Brain microvascular endothelial cell (primary cell): Measurements from ENCODE around the gene STK4.

Experiments used
- DNase-seq: peaks from one replicate; pipeline ENCODE4 v3.0.0-alpha.2; 2020
- H3K27ac ChIP-seq: fragments of 250-450 bp; sonication (Bioruptor Pico); 2 replicates; pipeline ENCODE4 v1.5.1; 2020; ENCODE audit warnings: mild to moderate bottlenecking, moderate library complexity
- H3K27me3 ChIP-seq: fragments of 250-450 bp; sonication (Bioruptor Pico); replicated peaks from 2 replicates; pipeline ENCODE4 v1.5.1; 2020; ENCODE audit warnings: mild to moderate bottlenecking
- H3K36me3 ChIP-seq: fragments of 250-450 bp; sonication (Bioruptor Pico); replicated peaks from 2 replicates; pipeline ENCODE4 v1.5.1; 2020; ENCODE audit warnings: mild to moderate bottlenecking
- H3K4me3 ChIP-seq: 2 replicates; pipeline ENCODE4 v1.5.1; 2011; ENCODE audit warnings: low read depth, mild to moderate bottlenecking, control low read depth, low read length, moderate library complexity
- in situ Hi-C: cut with HindIII; loops from 2 replicates; pipeline ENCODE4 v1.10.0; 2017; ENCODE audit warnings: low sequenced_read_pairs, low pct_ligation_motif_present
- TF ChIP-seq, protein P1 (sequence below): IDR thresholded peaks from 2 replicates; pipeline ENCODE4 v1.5.1; 2011; ENCODE audit warnings: low read depth, mild to moderate bottlenecking, moderate library complexity, low read length, control low read depth, inconsistent platforms; ENCODE audit errors: missing control alignments

STK4 gene

DNA sequence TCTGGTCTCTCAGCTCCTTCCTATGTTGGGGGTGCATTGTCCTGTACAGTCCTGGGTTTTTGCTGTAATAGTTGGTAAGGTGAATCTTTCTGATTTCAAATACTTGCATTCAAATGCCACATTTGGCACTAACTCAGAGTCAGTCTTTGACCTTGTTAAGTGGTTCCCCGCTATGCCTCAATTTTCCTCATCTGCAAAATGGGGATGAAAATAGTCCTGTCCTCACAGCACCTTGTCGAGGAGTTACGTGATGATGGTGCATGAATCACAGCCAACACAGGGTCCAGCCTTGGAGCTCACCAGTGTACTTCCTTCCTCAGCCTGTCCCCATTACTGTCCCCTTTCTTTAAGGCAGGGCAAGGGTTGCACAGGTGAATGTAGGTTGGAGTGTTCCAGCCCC is 147.6 kb downstream of the STK4 start:
- Histone ChIP-seq H3K4me3 (no peak overlapping the region), H3K36me3 (no peaks in the 10 kb centered on the region), H3K27ac (no peak overlapping the region), H3K27me3 (no peaks in the 10 kb centered on the region)
- DNase-seq, result no peak
- TF ChIP-seq, protein P1, sequence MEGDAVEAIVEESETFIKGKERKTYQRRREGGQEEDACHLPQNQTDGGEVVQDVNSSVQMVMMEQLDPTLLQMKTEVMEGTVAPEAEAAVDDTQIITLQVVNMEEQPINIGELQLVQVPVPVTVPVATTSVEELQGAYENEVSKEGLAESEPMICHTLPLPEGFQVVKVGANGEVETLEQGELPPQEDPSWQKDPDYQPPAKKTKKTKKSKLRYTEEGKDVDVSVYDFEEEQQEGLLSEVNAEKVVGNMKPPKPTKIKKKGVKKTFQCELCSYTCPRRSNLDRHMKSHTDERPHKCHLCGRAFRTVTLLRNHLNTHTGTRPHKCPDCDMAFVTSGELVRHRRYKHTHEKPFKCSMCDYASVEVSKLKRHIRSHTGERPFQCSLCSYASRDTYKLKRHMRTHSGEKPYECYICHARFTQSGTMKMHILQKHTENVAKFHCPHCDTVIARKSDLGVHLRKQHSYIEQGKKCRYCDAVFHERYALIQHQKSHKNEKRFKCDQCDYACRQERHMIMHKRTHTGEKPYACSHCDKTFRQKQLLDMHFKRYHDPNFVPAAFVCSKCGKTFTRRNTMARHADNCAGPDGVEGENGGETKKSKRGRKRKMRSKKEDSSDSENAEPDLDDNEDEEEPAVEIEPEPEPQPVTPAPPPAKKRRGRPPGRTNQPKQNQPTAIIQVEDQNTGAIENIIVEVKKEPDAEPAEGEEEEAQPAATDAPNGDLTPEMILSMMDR, result no peak
- in situ Hi-C loops, result no loop called here

DNA sequence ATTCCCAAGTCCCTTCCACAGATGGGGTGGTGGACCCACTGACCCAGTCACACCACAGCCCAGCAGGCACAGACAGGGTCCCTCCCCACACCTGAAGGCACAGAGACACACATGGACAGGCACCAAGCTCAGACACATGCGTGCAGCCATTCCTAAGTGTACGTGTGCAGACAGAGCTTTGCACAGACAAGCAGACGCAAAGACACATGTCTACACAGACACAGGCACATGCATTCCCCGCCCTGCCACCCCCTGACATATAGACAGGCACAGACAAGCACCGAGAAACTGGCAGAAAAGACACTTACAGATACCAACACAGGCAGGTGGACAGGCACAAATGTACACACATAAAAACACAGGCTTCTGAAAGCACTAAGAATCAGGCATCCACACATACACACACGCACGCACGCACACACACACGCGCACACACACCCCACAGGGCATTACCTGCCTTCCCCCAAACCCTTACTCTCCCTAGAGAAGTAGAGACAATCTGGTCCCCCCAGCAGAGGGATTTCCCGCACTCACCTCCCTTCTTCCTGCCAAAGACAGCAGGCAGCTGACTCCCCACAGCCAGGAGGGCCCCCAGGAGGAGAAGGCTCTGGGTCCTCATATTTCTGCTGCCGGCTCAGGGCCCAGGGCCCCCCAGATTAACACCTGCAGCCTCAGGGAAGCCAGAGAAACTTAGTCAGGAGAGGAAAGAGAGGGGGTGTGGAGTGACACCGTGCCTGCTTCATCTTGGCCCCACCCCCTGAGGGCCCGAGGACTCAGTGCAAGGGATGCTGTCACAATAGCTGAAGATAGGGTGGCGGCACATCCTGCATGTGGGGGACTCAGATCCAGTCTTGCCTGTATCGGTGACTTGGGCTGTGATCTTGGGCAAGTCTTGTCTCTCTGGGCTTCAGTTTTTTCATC is 148.4 kb downstream of the STK4 start, which contains the start of gene WFDC5:
WFDC5 (minus strand) TSS at position 710 of the 921 bp plus-strand sequence; CDS start at position 619, 91 bp downstream.
- Histone ChIP-seq H3K27ac (no peak within 1 kb of the TSS), H3K4me3 (no peak within 1 kb of the TSS), H3K36me3 (no peaks in the 10 kb centered on the region), H3K27me3 (no peaks in the 10 kb centered on the region)
- in situ Hi-C loops, result no loop called here
- no peak for DNase-seq
- TF ChIP-seq, protein P1, result no peak

DNA sequence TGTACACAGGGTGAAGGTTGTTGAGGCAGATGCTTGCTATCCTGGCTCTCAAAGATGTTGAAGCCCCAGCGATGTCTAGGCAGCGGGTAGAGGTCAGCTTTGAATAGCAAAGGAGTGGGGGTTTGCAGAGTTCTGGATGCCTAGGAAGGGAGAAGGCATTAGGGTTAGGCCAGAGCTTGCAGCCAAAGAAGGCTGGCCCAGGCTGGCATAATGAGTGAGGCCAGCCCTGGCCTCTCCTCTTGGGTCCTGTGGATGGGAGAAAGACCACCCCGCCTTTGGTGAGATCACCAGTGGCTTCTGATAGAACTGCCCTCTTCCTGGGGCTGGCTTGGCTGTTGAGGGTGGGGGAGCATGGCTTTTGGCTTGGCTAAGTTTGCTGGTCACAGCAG is 149.1 kb downstream of the STK4 start:
- in situ Hi-C loops, result no loop called here
- Histone ChIP-seq H3K4me3 (no peak overlapping the region), H3K27ac (no peak overlapping the region), H3K36me3 (no peaks in the 10 kb centered on the region), H3K27me3 (no peaks in the 10 kb centered on the region)
- TF ChIP-seq, protein P1, result no peak
- DNase-seq, result no peak

- TF ChIP-seq, protein P1, result no peak
- Histone ChIP-seq H3K4me3 (no peak overlapping the region), H3K36me3 (no peaks in the 10 kb centered on the region), H3K27ac (no peak overlapping the region), H3K27me3 (no peaks in the 10 kb centered on the region)
- DNase-seq, result no peak
- in situ Hi-C loops, result no loop called here
Measured at GRCh38 chr20:45115829-45116228, 149.5 kb downstream of the STK4 start.

GRCh38 chr20:45117581-45117980 is 151.3 kb downstream of the STK4 start:
- Histone ChIP-seq H3K4me3 (no peak overlapping the region), H3K27me3 (no peaks in the 10 kb centered on the region), H3K27ac (no peak overlapping the region), H3K36me3 (no peaks in the 10 kb centered on the region)
- DNase-seq, result no peak
- TF ChIP-seq, protein P1, result no peak
- in situ Hi-C loops, result no loop called here
